H1 (cell line): ENCODE measurements around the gene DCLRE1A. TPM values are rescaled to one million over a fixed set of nuclear protein-coding genes. Genes with fewer than 3 reads are reported as not detected.

ENCODE experiments used
- ASH2L ChIP-seq: fragments of 200-600, 300-600 bp; sonication (generic); IDR thresholded peaks from one replicate; pipeline ENCODE4 v1.7.1; 2017; ENCODE audit warnings: low read length
- SP1 ChIP-seq: IDR thresholded peaks from 2 replicates; pipeline ENCODE4 v1.6.1; 2011; ENCODE audit warnings: low read depth, low read length
- polyA plus RNA-seq, 7 experiments: library from polyadenylated mRNA; depleted of rRNA in 3 of 7; stranded (reverse) in 5 of 7; unstranded in 2 of 7; fragments of >200 nt in 5 of 7; fragments of 200-250 nt in 2 of 7; gene quantifications; 1 replicate in 5 of 7; 2 replicates in 1 of 7; 4 replicates in 1 of 7; pipeline versions ENCODE4 v1.2.1 to v1.2.3, GENCODE V29; 2011 to 2013; ENCODE audit warnings: missing spikeins in 2 of 7, mixed read lengths in 2 of 7
- total RNA-seq: library from RNA; stranded (reverse); fragmentation: NEBNext Ultra II Directional; extraction: Animal tissue kit (Norgen Biotek cat#: 25700); gene quantifications from 2 replicates; pipeline ENCODE4 v1.2.1, GENCODE V29; 2021

The DCLRE1A gene
- total and polyA plus RNA-seq, 2 of the 8 experiments (the other 6 are each of a cell fraction or from before 2014, with no cell fraction given) = 8.1 to 10.1 TPM

- TF ChIP-seq ASH2L (no peak), SP1 (no peak)
These were observed 9.9 kb downstream of the DCLRE1A start (continued) for GRCh38 chr10:113843972-113844485.
